GM12874 (cell line): ENCODE data around the gene TMEM150A.

Source experiments
- CTCF ChIP-seq: IDR thresholded peaks from 2 replicates; pipeline ENCODE4 v1.5.1; 2011; ENCODE audit warnings: low read depth, mild to moderate bottlenecking, control low read depth, low read length, moderate library complexity; ENCODE audit not compliant: insufficient read depth

Gene TMEM150A

GRCh38 chr2:85595301-85596025 lies 7.0 kb downstream of the TMEM150A start, which contains the start of gene RNF181:
Gene RNF181 (plus strand): TSS chr2:85595745. CDS start chr2:85595764, 19 bp downstream.
- TF ChIP-seq CTCF: no peak

- no peak for TF ChIP-seq CTCF
Observed at GRCh38 chr2:85594715-85595300, 7.7 kb downstream of the TMEM150A start.

GRCh38 chr2:85593023-85593422 lies 9.5 kb downstream of the TMEM150A start:
- no peak for TF ChIP-seq CTCF

GRCh38 chr2:85591563-85591962 lies 10.9 kb downstream of the TMEM150A start:
- no peak for TF ChIP-seq CTCF

- TF ChIP-seq CTCF: no peak
Observed at GRCh38 chr2:85590950-85591349, 11.5 kb downstream of the TMEM150A start.

- TF ChIP-seq CTCF: no peak
Observed at GRCh38 chr2:85589982-85590791, 12.3 kb downstream of the TMEM150A start.

- no peak for TF ChIP-seq CTCF
Observed at GRCh38 chr2:85589181-85589580, 13.3 kb downstream of the TMEM150A start.
